Thoracic aorta (tissue), 2 donors: ENCODE data around the gene FAM83E. TPM values are rescaled to one million over a fixed set of nuclear protein-coding genes. Genes with fewer than 3 reads are reported as not detected.

Source experiments
- ATAC-seq: fragments of 150-250 bp; one replicate; pipeline ENCODE4 v1.8.0; 2017; ENCODE audit warnings: low read depth; ENCODE audit not compliant: insufficient number of reproducible peaks, low FRiP score
- DNase-seq: peaks from one replicate; pipeline ENCODE4 v3.0.0-alpha.2; 2020; ENCODE audit warnings: low spot score
- H3K27ac ChIP-seq, 2 donors: fragments of 200-600 bp; sonication (generic); 1 replicate in 1 of 2; 2 replicates in 1 of 2; pipeline ENCODE4 v1.5.1; 2016; ENCODE audit warnings: mild to moderate bottlenecking in 2 of 2, moderate library complexity in 2 of 2
- H3K27me3 ChIP-seq: fragments of 200-600 bp; sonication (generic); replicated peaks from 2 replicates; pipeline ENCODE4 v1.6.0; 2016; ENCODE audit warnings: mild to moderate bottlenecking; ENCODE audit not compliant: insufficient read depth
- H3K36me3 ChIP-seq: fragments of 200-600 bp; sonication (generic); one replicate; pipeline ENCODE4 v1.5.1; 2016
- H3K4me1 ChIP-seq, 2 donors: fragments of 200-600 bp; sonication (generic); 1 replicate in 1 of 2; 2 replicates in 1 of 2; pipeline versions ENCODE4 v1.5.1 to v1.6.0; 2016; ENCODE audit warnings: low read depth in 2 of 2, mild to moderate bottlenecking in 1 of 2; ENCODE audit not compliant: control insufficient read depth in 1 of 2
- H3K4me3 ChIP-seq: fragments of 200-600 bp; sonication (generic); 2 replicates; pipeline ENCODE4 v1.5.1; 2016; ENCODE audit warnings: mild to moderate bottlenecking
- H3K9me3 ChIP-seq: fragments of 200-600 bp; sonication (generic); 2 replicates; pipeline ENCODE4 v1.5.1; 2016
- total RNA-seq, 2 donors: library from RNA; depleted of rRNA; stranded (reverse); fragments of >200 nt; gene quantifications; one replicate each; pipeline versions ENCODE4 v1.1.0 to v1.2.3, GENCODE V29; 2016
- TF ChIP-seq, protein P1 (sequence below): fragments of 200-600 bp; sonication (generic); IDR thresholded peaks from one replicate; pipeline ENCODE4 v1.5.1; 2019; ENCODE audit warnings: antibody characterized with exemption

FAM83E gene
- total RNA-seq = 1 to 10 TPM in 1 of 2 donors, not detected in 1; 2.0 TPM

DNA sequence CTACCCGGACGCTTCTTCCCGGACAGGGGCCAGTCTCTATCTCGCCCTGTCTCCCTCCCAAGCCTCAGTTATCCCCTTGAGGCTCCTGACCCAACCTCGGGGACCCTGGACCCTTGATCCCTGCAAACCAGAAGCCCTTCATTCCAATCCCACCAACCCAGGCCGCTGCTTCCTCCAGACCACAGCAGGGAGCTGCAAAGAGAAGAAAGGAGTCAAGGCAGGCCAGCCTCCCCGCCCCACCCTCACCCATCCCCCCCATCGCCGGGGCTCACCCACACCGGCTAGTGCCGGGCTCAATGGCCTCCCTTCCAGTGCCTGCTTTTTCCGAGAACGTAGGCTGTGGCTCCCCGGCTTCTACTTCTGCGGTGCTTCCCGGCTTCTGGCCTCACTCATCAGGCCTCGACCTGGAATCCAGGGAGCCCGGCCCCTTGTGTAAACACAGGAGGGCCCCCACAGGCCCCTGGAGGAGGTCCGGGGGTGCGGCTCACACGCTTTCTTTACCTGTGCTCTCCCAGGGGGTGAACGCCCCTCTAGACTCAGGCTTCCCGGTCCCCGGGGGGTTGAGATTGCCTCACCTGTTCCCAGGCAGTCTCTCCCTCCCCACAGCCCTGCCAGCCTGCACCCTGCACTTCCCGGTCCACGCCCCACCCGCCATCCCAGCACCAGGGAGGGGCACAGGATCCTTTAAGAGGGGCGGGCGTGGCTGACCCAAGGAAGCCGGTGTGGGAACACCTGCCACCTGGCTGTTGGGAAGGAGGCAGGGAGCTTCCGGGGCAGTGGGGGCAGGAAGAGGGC, at the start of gene FAM83E:
FAM83E (minus strand) TSS at position 641 of the 795 bp plus-strand sequence. CDS start 1,704 bp downstream, outside the sequence.
- DNase-seq (no peak), ATAC-seq (no peak)
- Histone ChIP-seq H3K27me3 (no peaks in the 10 kb centered on the region), H3K27ac (no peak within 1 kb of the TSS), H3K9me3 (no peaks in the 10 kb centered on the region), H3K36me3 (peaks cover 23% of the 10 kb centered on the region), H3K4me1 (peaks cover 15 to 22% of the 10 kb centered on the region in 2 donors), H3K4me3 (no peak within 1 kb of the TSS)
- TF ChIP-seq, protein P1, sequence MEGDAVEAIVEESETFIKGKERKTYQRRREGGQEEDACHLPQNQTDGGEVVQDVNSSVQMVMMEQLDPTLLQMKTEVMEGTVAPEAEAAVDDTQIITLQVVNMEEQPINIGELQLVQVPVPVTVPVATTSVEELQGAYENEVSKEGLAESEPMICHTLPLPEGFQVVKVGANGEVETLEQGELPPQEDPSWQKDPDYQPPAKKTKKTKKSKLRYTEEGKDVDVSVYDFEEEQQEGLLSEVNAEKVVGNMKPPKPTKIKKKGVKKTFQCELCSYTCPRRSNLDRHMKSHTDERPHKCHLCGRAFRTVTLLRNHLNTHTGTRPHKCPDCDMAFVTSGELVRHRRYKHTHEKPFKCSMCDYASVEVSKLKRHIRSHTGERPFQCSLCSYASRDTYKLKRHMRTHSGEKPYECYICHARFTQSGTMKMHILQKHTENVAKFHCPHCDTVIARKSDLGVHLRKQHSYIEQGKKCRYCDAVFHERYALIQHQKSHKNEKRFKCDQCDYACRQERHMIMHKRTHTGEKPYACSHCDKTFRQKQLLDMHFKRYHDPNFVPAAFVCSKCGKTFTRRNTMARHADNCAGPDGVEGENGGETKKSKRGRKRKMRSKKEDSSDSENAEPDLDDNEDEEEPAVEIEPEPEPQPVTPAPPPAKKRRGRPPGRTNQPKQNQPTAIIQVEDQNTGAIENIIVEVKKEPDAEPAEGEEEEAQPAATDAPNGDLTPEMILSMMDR = no peak

- DNase-seq (no peak), ATAC-seq (no peak)
- Histone ChIP-seq H3K9me3 (no peaks in the 10 kb centered on the region), H3K27ac (no peak overlapping the region), H3K4me1 (peaks cover 0 to 6% of the 10 kb centered on the region in 2 donors), H3K27me3 (no peaks in the 10 kb centered on the region), H3K36me3 (no peaks in the 10 kb centered on the region), H3K4me3 (no peak overlapping the region)
- TF ChIP-seq, protein P1 = no peak
Measured at GRCh38 chr19:48664476-48664875, 49.6 kb upstream of the FAM83E start.

- no peak overlapping the region for H3K27ac ChIP-seq
- DNase-seq = no peak
Measured at GRCh38 chr19:48663667-48664066, 48.8 kb upstream of the FAM83E start.

GRCh38 chr19:48661711-48662090, 46.8 kb upstream of the FAM83E start:
- DNase-seq (no peak), ATAC-seq (no peak)
- H3K36me3 ChIP-seq = no peaks in the 10 kb centered on the region
- TF ChIP-seq, protein P1 = no peak
- H3K27ac ChIP-seq = no peak overlapping the region
- H3K27me3 ChIP-seq = no peaks in the 10 kb centered on the region
- no peaks in the 10 kb centered on the region for H3K9me3 ChIP-seq
- H3K4me3 ChIP-seq = no peak overlapping the region
- H3K4me1 ChIP-seq = peaks cover 0 to 6% of the 10 kb centered on the region in 2 donors

More at GRCh38 chr19:48663667-48664066, 48.8 kb upstream of the FAM83E start:
- H3K4me1 ChIP-seq = peaks cover 0 to 6% of the 10 kb centered on the region in 2 donors
- no peak overlapping the region for H3K4me3 ChIP-seq
- ATAC-seq = no peak
- TF ChIP-seq, protein P1 = no peak
- no peaks in the 10 kb centered on the region for H3K36me3 ChIP-seq
- H3K9me3 ChIP-seq = no peaks in the 10 kb centered on the region
- no peaks in the 10 kb centered on the region for H3K27me3 ChIP-seq

DNA sequence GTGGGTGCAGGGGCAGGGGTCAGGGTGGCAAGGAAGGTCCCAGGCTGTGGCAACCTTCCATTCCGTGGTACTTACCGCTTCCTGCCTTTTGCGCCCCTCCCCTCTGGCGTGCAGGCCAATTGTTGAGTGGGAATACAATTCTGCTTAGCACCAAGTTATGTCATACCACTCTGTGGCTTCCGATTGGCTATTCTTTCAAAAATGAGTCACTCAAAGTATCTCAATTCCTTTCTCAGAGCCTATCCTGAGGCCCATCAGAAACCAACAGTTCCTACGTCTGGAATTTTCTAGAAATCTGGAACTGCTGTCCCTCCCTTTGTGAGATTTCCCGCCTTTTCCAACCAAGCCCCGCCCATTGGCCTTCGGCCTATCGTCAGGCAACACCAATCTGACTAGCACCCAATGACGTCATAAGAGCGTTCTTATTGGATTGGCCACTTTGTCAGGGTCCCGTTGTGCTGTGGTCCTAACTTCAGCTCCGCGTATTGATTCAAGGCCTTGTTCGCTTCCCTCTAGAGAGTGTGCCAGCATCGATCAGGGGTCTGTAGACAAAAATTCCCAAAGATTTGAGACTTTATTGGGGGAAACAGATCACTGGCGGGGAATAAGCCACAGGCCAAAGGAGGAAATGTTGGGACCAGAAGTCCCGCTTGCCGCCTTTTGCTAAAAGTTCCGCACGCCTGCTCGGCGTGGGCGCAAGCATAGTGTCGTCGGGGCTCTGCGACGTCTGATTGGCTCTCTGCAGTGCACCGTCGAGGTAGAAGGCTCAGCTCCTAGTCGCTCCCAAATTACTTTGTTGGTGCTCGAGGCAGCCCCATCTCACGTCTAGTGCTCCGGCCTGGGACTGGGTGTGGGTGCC, 46.2 kb upstream of the FAM83E start:
- TF ChIP-seq, protein P1 = no peak
- Histone ChIP-seq H3K27ac (no peak overlapping the region), H3K27me3 (no peaks in the 10 kb centered on the region), H3K9me3 (no peaks in the 10 kb centered on the region), H3K36me3 (no peaks in the 10 kb centered on the region), H3K4me1 (peaks cover 0 to 6% of the 10 kb centered on the region in 2 donors), H3K4me3 (peak overlapping the region; percentile 45)
- ATAC-seq = peak; percentile 74
- DNase-seq = peak; percentile 65
